Measurements from ENCODE around the gene SEMA3F. TPM values are rescaled to one million over a fixed set of nuclear protein-coding genes. Genes with fewer than 3 reads are reported as not detected.

SEMA3F gene
- total and polyA plus RNA-seq, 10 of the 15 experiments (the other 5 are each of a cell fraction or from before 2014, with no cell fraction given), result 0.08 to 0.28 (median 0.12) TPM; not detected in 6

- H4K20me1 ChIP-seq (ENCODE audit: control insufficient read depth, insufficient read depth), result no peaks in the 10 kb centered on the region
- no peak for FAIRE-seq
- H3K36me3 ChIP-seq (ENCODE audit: control insufficient read depth in 2 of 2, insufficient read depth in 2 of 2, low read length in 1 of 2), result no peaks in the 10 kb centered on the region; a peak in 1 of 4 replicates
- peaks cover 22% of the 10 kb centered on the region for H3K79me2 ChIP-seq (ENCODE audit: control insufficient read depth, insufficient read depth, low read length)
- in situ Hi-C loops (cut with MboI) (no loop called here), intact Hi-C loops (cut with micrococcal nuclease; ENCODE audit: unreplicated experiment) (no loop called here)
- H3K4me1 ChIP-seq (ENCODE audit: control insufficient read depth, insufficient read depth, low read length), result peaks cover 16% of the 10 kb centered on the region
- H3K27ac ChIP-seq (ENCODE audit: control insufficient read depth, insufficient read depth), result no peak overlapping the region
- ChIA-PET POLR2A (interaction anchor here (2.5 kb wide), 1 partner anchor 10 kb away, joined by 9 read pairs; no protein-coding TSS in a partner anchor), RAD21 (ENCODE audit: unreplicated experiment) (no interaction called here), CTCF (interaction anchor here (1.1 kb wide), 1 partner anchor 14 kb away, joined by 3 read pairs; no protein-coding TSS in a partner anchor), SMC1A (ENCODE audit: uncharacterized antibody, unreplicated experiment) (no interaction called here)
- no peaks in the 10 kb centered on the region for H3K9me3 ChIP-seq (replicated peaks; ENCODE audit: control insufficient read depth, insufficient read depth, low read length)
- H3K4me3 ChIP-seq, result no peak overlapping the region
- BruUV-seq (replicated peaks), result no TSS peak
- DNase-seq (ENCODE audit: low read depth, low spot score), result no peak
- no peak for ATAC-seq
- no peak overlapping the region for H3K4me2 ChIP-seq (ENCODE audit: control insufficient read depth, insufficient read depth)
- H2AFZ ChIP-seq (ENCODE audit: control insufficient read depth, low read depth, low read length), result no peak overlapping the region
- H3K27me3 ChIP-seq (replicated peaks in 1 of 2; ENCODE audit: control insufficient read depth in 2 of 2, insufficient read depth in 2 of 2, low read length in 1 of 2), result no peaks in the 10 kb centered on the region
- H3K9ac ChIP-seq (ENCODE audit: control insufficient read depth, insufficient read depth, low read length), result no peak overlapping the region
- 73% methylated on average over 4 of the region's 4 CpGs for WGBS (ENCODE audit: insufficient coverage, insufficient replicate concordance, low lambda C conversion rate, missing lambda C conversion rate)
- no peak for TF ChIP-seq ZSCAN29 (IDR thresholded peaks at IDR 0.05)
- no peak for TF ChIP-seq RELA (IDR thresholded peaks at IDR 0.05; ENCODE audit: borderline replicate concordance, partially characterized antibody)
- no peak for TF ChIP-seq E2F4 (IDR thresholded peaks at IDR 0.05; ENCODE audit: low read depth, low read length)
- TF ChIP-seq MEF2A (IDR thresholded peaks at IDR 0.05; ENCODE audit: insufficient read depth, low read depth, low read length), result no peak
- TF ChIP-seq POLR2AphosphoS5 (IDR thresholded peaks at IDR 0.05; ENCODE audit: low read length), result no peak
- TF ChIP-seq REST (IDR thresholded peaks at IDR 0.05; ENCODE audit: low read depth, low read length), result no peak
- no peak for TF ChIP-seq RCOR1 (conservative IDR thresholded peaks at IDR 0.05; ENCODE audit: low read depth, low read length)
- TF ChIP-seq POLR2A (IDR thresholded peaks at IDR 0.05; ENCODE audit: low read depth, low read length), result no peak
- no peak for TF ChIP-seq PAX5 (IDR thresholded peaks at IDR 0.05; ENCODE audit: borderline replicate concordance, low read depth, low read length)
- TF ChIP-seq NR2C1 (IDR thresholded peaks at IDR 0.05), result no peak
- TF ChIP-seq CEBPZ (IDR thresholded peaks at IDR 0.05; ENCODE audit: low read depth, low read length), result no peak
- no peak for TF ChIP-seq SREBF2 (IDR thresholded peaks at IDR 0.05; ENCODE audit: low read length)
- no peak for TF ChIP-seq CHD1 (IDR thresholded peaks at IDR 0.05; ENCODE audit: low read depth, low read length)
- no peak for TF ChIP-seq ZBTB11 (CRISPR knock-in tag; IDR thresholded peaks at IDR 0.05)
- no peak for TF ChIP-seq TARDBP (IDR thresholded peaks at IDR 0.05; ENCODE audit: borderline replicate concordance)
Measured at GRCh38 chr3:50233176-50233575, 78.1 kb downstream of the SEMA3F start.
